Left hindlimb (tissue), 1 donor: ENCODE results near the gene MTTP.
A peak's percentile ranks its signal among the peaks of the same experiment; 100 is the strongest.

Experiments used
- DNase-seq: peaks from one replicate; pipeline ENCODE4 v3.0.0-alpha.2; 2018

MTTP gene

GRCh38 chr4:99642725-99643489 lies 68.3 kb downstream of the MTTP start:
- DNase-seq, result peak; percentile 75

- no peak for DNase-seq
These were observed 69.8 kb downstream of the MTTP start for GRCh38 chr4:99644453-99644852.

- no peak for DNase-seq
These were observed 70.4 kb downstream of the MTTP start for GRCh38 chr4:99645036-99645435.

- DNase-seq, result no peak
These were observed 71.0 kb downstream of the MTTP start for GRCh38 chr4:99645638-99646037.

DNA sequence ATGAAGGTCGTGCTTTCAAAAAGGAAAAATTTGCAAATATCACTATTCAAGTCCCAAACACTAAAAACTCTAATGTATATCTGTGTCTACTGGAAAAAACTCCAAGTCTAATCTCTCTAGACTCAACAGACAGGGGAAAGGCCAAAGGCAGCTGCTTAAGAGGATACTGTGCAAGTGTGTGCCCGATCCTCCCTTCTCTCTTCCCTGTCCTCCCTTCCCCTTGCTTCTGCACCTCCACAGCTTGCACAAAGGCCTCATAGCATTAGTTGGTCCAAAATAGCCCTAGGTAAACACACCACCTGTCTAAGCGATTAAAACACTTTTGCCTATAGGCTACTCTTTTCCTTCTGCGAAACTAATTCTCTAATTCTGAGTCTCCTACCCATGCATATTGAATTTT lies 72.4 kb downstream of the MTTP start:
- no peak for DNase-seq

DNA sequence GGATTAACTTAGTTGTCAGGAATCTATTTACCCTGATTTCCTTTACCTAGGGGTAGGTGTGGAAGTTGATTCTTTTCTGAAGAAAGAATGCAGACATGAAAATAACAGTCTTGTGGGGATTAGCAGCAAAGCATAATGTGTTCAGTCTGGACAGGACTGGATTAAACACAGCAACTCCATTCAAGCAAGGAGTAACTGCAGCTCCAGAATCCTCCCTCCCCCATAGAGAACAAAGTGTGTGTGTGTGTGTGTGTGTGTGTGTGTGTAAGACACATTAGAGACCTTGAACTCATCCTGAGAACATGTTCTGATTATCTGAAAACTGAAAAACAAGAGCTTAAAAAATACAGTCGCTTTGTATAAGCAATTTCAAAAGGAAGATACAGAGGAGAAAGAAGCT lies 73.7 kb downstream of the MTTP start:
- no peak for DNase-seq

DNA sequence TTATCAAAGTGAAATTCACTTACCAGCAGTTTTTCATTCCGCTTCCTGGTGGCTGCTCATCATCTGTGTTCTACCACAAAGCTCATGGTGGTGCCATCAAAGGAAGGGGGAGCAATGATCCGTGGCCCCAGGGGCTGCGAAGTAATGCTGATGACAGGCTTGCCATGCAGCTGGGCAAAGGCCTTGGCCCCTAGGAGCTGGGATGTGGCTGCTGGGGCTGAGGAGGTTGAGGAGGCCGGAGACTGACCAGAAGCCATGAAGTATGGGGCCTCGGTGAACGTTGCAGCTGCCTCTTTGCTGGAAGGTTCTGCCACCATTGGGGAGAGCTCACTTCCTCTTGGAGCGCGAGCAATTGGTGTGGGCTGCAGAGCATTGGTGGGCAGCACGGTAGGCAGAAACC lies 74.6 kb downstream of the MTTP start:
- DNase-seq, result no peak

- no peak for DNase-seq
These were observed 75.2 kb downstream of the MTTP start for GRCh38 chr4:99649778-99650177.

DNA sequence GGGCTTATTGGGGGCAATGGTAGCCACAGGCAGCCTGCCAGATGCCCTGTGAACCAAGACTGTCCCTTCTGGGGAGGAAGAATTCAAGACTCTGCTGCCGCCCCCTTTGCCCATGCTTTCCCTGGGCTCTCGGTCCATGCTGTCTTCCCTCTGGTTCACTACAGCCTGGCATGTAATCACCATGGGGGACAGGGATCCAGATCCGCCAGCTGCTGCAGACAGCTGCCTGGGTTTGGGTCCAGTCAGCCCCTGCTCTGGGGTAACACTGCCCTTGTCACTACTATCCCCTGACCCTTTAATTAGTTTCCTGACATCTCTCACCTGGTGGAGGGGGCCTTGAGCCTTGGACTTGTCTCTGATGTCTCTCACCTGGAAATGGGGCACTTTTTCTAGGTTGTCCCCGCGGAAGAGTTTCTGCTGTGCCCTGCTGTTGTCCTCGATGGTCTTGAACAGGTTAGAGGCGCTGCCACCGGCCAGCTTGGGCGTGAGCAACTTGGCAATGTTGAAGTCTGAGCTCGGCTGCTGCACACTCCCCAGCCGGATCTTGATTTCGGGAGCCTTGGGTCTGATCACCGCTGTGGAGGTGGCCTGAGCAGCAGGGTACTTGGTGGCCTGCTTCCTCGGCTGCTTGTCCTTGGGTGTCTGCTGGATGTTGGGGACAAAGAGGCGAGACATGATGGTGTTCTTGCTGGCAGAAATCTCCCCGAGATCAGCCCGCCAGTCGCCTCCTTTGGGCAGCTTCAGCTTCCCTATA lies 76.6 kb downstream of the MTTP start:
- DNase-seq, result no peak

DNA sequence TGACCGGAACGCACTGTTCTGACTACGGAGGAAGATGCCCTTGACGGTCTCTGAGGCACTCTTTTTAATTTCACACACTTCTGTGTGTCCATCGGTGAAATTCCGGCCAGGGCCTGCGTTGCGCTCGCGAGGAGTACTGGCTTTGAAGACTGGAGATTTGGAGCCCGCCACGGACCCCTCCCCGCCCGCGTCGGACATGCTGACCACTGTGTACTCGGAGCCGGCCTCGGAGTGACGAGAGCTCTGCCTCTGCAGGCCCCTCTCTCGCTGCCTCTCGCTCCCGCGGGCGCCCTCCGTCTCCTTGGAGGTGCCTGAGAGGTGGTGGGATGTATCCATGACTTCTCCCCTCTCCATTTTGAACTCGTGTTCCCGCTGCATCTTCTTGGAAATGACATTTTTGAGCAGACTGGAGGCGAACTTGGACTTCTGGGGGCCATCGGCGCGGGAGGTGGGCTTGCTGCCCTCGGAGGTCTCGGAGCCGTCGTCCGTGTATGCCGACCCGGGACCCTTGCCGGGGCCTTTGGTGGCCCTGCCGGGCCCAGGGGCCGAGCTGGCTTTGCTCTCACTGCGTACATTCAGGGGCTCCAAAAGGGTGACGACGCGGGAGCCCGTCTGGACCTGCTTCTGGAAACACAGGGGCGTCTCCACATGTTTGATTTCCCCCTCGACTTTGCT lies 77.3 kb downstream of the MTTP start:
- DNase-seq, result no peak

GRCh38 chr4:99652596-99653436 lies 78.2 kb downstream of the MTTP start:
- DNase-seq, result peak; percentile 71

DNA sequence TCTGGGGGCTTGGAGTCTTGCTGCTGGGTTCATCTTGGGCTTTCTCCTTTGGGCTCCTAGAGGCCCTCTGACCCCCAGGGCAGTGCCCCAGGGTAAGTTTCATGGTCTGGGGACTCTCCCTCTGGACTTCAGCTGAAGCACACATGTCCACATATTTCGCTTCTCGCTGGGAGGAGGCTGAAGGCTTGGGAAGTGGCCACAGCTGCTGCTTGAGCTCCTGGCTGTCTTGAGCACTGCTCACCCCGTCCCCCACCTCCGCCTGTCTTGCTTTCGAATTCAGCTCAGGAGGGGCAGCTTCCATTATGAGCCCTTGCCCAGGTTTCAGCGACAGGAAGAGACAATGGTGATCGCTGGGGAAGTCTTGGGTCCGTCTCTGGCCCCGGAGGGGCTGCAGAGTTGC lies 79.3 kb downstream of the MTTP start:
- no peak for DNase-seq

GRCh38 chr4:99654361-99654761 lies 79.7 kb downstream of the MTTP start:
- DNase-seq, result no peak

DNA sequence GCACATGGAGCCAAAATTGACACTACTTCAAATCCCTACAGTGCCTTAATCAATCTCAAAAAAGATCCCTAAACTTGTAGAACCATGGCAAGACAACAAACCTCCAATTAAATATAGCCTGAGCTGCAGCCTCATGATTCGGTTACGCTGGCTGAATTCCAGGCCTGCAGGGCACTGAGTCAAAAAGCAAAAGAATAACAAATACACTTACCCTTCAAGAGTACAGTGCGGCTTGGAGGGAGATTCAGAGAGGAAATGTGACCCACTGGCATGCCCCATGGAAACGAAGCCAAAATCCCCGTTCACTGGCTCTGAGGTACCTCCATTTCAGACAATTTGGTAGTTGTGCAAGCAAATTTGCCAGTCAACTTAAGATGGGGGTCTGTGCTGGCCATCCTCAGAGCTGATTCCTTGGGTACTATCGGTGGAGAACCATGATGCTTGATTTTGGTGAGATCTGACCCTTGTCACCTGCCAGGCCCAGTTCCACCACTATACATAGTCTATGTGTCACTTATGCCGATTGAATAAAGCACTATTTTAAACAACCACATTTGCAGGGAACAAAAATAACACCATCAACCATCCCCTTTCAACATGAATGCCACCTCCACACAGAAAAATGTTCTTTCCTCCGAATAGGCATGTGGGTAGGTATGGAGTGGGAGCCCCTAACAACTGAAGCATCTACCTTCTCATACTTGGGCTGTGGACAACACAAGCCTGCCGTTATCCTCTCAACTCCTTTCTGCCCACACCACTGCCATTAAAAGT lies 80.9 kb downstream of the MTTP start:
- DNase-seq, result peak; percentile 59

- DNase-seq, result no peak
These were observed 83.2 kb downstream of the MTTP start, which contains the start of gene C4orf54 for GRCh38 chr4:99657798-99658197. C4orf54 (minus strand) TSS chr4:99657828; CDS start chr4:99654648, 3,180 bp downstream.

DNA sequence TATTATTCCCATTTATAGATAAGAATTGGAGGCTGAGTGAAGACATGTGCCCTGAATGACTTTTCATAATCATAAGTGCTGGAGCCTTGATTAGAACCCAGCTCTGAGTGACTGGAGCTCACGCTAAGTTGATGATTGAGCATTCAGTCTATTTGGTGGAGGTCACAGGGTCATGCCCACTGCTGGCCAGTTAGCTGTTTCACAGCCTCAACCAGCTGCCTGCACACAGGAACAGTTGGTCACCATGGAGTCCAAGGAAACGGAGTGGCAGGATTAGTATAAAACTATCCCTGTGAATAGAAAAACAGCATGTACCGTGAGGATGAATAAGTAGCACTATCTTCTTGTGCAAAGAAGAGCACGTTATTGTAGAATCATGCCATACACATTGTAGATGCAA lies 84.0 kb downstream of the MTTP start:
- no peak for DNase-seq

- no peak for DNase-seq
These were observed 87.3 kb downstream of the MTTP start for GRCh38 chr4:99661907-99662306.

- no peak for DNase-seq
These were observed 90.1 kb downstream of the MTTP start for GRCh38 chr4:99664716-99665115.

DNA sequence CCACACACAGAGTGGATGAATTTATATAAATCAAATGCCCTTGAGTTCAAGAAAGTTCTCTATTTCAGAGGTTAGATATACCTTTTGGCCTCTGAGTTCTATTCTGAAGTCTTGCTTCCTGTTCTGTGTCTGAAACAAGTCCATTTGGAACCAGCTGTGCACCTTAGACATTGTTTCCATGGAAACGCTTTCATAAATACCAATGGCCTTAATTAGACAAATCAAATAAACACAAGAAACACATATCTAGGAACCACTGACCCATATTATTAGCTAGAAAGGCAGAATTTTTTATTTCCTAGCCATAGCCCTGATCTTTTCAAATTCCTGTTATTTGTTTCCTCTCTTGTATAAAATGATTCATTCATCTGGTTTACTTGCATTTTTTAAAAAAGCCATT lies 91.4 kb downstream of the MTTP start:
- no peak for DNase-seq

DNA sequence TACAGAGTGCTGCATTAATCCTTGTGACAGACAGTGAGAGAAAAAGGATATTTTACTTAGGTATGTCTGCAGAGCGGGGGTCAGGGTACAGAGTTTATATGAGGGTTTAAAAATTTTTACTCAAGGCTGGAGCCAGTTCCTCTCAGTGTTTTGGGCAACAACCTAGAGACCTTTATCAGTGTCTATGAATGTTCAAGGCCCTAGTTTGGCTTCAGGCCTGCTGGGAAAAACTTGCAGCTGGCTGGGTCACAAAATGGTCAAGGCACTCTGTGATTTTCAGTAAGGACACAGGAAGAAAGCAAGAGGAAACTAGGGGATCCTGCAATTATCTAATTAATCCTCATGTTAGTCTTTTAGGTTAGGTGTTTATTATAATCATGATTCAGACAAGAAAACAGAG lies 93.8 kb downstream of the MTTP start:
- DNase-seq, result no peak

- no peak for DNase-seq
These were observed 94.5 kb downstream of the MTTP start for GRCh38 chr4:99669084-99669483.
